GM13976 (cell line): ENCODE measurements around the gene STC2.

ENCODE experiments used
- DNase-seq: peaks from one replicate; pipeline ENCODE4 v3.0.0; 2012; ENCODE audit warnings: low spot score
- in situ Hi-C: fragments of 300-500 bp; cut with MboI; formaldehyde crosslinking; loops from one replicate; pipeline ENCODE4 v1.12.0; 2022; ENCODE audit warnings: low sequenced_read_pairs, mixed read lengths, inconsistent platforms; ENCODE audit not compliant: unreplicated experiment
- TF ChIP-seq, protein P1 (sequence below): IDR thresholded peaks from 2 replicates; pipeline ENCODE4 v1.5.1; 2012; ENCODE audit warnings: borderline replicate concordance, mild to moderate bottlenecking; ENCODE audit not compliant: insufficient read depth; ENCODE audit errors: extremely low read depth, missing control alignments, control extremely low read depth

Gene STC2

DNA sequence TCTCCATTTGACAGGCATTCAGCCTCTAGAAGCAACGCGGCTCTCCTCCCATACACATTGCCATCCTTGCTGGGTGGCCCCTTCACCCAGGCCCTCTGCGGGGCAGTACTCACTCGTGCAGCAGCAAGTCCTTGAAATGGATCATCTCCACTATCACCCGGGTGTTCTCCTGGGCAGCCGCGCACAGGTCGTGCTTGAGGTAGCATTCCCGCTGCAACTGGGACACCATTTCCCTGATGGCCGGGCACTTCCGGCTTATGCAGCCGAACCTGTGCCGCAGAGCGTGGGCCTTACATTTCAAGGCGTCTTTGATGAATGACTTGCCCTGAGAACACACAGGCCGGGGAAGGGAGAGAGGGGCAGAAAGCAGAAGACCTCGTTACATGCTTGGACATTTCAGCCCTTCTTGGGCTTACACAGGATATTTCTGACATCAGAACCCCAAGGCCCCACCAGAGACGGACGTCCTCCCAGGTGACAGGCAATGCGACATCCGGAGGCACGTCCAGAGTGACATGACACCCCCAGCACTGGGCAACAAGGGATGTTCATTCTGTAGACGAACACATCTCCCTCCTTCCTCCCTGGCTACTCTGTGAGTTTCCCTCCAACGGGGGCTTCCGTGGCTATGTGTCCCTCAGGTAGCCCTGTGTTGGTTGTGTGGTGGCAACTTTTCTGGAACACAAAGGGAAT is 5.0 kb downstream of the STC2 start:
- DNase-seq, result no peak
- in situ Hi-C loops, result loop anchor here (25.0 kb wide), 1 partner anchor 239 kb away; no protein-coding TSS in a partner anchor
- TF ChIP-seq, protein P1, sequence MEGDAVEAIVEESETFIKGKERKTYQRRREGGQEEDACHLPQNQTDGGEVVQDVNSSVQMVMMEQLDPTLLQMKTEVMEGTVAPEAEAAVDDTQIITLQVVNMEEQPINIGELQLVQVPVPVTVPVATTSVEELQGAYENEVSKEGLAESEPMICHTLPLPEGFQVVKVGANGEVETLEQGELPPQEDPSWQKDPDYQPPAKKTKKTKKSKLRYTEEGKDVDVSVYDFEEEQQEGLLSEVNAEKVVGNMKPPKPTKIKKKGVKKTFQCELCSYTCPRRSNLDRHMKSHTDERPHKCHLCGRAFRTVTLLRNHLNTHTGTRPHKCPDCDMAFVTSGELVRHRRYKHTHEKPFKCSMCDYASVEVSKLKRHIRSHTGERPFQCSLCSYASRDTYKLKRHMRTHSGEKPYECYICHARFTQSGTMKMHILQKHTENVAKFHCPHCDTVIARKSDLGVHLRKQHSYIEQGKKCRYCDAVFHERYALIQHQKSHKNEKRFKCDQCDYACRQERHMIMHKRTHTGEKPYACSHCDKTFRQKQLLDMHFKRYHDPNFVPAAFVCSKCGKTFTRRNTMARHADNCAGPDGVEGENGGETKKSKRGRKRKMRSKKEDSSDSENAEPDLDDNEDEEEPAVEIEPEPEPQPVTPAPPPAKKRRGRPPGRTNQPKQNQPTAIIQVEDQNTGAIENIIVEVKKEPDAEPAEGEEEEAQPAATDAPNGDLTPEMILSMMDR, result no peak

DNA sequence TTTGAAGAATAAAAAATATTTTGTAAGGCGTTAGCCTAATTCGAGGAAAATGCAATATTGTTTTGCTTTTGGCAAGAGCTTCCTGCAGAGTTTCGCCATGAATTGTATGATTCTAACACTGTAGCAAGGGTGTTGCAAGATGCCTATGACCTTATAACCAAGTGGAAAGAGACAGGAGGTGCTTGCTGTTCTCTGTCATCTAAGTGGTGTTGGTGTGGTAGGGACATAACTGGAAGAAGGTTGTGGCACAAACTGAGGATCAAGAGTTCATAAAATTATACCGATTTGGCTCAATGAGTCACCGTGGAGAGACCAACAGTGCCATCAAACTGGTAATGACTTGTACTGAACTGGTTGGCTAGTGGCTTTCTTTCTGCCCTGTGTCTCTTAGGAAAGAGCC is 6.3 kb downstream of the STC2 start:
- in situ Hi-C loops, result loop anchor here (25.0 kb wide), 1 partner anchor 240 kb away; no protein-coding TSS in a partner anchor
- DNase-seq, result no peak
- TF ChIP-seq, protein P1, result no peak

DNA sequence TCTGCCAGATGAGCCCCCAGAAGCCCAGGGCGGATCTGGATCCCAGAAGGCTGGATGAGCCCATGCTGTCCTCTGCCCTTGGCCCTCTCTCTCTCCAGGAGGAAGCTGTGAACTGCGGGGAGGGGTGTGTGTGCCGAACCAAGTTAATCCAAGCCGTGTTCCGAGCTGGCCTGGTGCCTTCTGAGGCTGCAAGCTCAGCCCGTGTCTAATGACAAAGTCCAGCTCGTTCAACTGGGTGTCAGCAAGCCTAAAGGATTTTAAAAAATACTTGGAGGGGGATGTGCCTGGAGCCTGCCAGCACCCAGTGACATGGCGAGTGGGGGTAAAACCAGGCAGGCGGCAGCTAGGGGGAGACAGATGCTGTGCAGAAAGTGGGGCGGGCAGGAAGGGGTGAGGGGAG is 8.0 kb downstream of the STC2 start:
- TF ChIP-seq, protein P1, result no peak
- in situ Hi-C loops, result loop anchor here (25.0 kb wide), 1 partner anchor 242 kb away; no protein-coding TSS in a partner anchor
- no peak for DNase-seq

DNA sequence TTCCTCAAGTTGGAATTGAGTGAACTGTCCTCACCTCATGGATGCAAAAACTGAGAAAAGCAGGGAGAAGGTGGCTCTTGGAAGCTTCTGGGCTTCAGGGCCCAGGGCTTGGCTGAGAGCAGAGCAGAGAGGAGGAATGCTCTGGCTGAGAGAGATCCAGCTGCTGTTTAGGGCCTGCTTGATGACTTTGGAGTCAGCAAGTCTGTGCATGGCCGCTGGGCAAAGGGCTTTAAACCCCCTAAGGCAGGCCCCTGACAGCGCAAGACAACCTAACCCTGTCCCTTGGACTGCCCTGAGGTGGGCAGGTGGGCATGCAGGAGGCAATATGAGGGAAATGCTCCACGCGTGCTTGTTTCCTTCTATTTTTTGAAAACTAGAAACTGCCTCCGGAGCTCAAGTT is 8.6 kb downstream of the STC2 start:
- DNase-seq, result no peak
- in situ Hi-C loops, result loop anchor here (25.0 kb wide), 1 partner anchor 243 kb away; no protein-coding TSS in a partner anchor
- TF ChIP-seq, protein P1, result no peak

DNA sequence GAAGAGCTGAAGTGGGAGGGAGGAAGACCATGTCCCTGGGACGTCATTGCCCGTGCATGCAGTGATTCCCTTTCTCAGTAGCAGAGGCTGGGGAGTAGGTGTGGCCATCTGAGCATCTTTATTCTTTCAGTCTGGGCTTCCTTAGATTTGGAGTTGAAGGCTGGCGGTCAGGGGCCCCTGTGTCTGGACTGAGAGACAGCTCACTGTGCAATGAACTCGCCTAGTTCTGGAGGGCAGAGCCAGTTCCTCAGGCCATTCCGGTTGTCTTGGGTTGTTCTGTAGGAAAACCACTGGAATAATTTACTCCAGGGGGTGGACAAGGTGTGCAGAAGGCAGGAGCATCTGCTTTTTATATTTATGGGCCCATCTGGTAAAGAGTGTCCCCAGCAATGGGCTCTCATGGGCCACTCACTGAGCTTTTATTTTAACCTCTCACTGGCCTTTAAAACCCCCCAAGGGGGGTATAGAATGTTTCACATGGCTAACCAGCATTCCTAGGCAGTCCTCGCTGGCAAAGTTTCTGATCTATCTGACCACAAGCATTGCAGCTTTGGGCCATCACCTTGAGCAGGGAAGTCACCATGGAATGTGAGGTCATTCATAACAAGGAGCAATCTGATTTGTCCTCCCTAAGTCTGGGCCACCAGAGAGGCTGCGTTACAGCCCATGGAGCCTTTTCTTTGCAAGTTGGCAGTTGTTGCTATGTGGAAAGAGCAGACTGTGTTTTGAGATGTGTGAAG is 9.2 kb downstream of the STC2 start:
- TF ChIP-seq, protein P1, result no peak
- in situ Hi-C loops, result loop anchor here (25.0 kb wide), 1 partner anchor 243 kb away; no protein-coding TSS in a partner anchor
- no peak for DNase-seq

DNA sequence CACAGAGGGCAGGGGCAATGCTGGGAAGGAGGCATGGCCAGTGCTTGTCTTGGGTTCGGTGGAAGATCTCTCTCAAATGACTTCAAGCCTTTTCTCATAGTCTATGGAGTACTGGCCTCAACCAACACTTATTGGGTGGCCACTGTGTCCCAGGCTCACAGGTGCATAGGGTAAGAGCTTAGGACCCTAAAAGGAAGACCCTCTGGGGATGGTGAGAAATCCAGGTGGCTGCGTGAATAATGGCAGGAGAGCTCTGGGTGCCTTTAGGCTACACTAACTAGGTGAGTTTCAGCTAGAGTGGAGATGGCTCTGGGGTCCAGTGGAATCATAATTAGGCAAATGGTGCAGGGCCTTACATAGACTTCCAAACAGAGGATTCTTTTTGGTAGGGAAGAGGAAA is 9.9 kb downstream of the STC2 start:
- in situ Hi-C loops, result loop anchor here (25.0 kb wide), 1 partner anchor 244 kb away; no protein-coding TSS in a partner anchor
- no peak for DNase-seq
- TF ChIP-seq, protein P1, result no peak
